Measurements from ENCODE around the gene THSD7A.

- no peak for TF ChIP-seq POLR2AphosphoS5 (IDR thresholded peaks at IDR 0.05; ENCODE audit: borderline replicate concordance, low read depth, low read length)
- no peak for TF ChIP-seq EZH2 (IDR thresholded peaks at IDR 0.05)
- no peak for TF ChIP-seq FOXP2 (optimal IDR thresholded peaks at IDR 0.05; ENCODE audit: control extremely low read depth, extremely low read length, insufficient read depth)
Measured at GRCh38 chr7:11538751-11539299, 293.2 kb downstream of the THSD7A start.

All from SK-N-MC (cell line).